GM12878 (cell line): Measurements from ENCODE around the gene BAZ1B. TPM values are rescaled to one million over a fixed set of nuclear protein-coding genes. Genes with fewer than 3 reads are reported as not detected.

Experiments used
- ATAC-seq: fragments of 200-7000 bp; cut with Tn5 transposase; 3 replicates; pipeline ENCODE4 v1.9.1; 2020; ENCODE audit warnings: mild to moderate bottlenecking, moderate library complexity
- BruUV-seq: library from RNA; stranded (reverse); fragments of 400-500 nt; replicated peaks from 2 replicates; lab custom pipeline; 2021; lab: Mats Ljungman, UMichigan
- CTCF ChIA-PET: fragments of 300-600 bp; sonication (Branson Sonifier 250); formaldehyde crosslinking; extraction: SDS; loops from one replicate; lab custom pipeline; 2021; ENCODE audit warnings: inconsistent platforms; lab: Yijun Ruan, JAX
- POLR2A ChIA-PET: fragments of 350-600 bp; formaldehyde crosslinking; extraction: SDS; loops from one replicate; lab custom pipeline; 2021; ENCODE audit warnings: inconsistent platforms; lab: Charles Lee
- RAD21 ChIA-PET: fragments of 300-600 bp; sonication (Branson Sonifier 250); formaldehyde crosslinking; loops from one replicate; lab custom pipeline; 2023; ENCODE audit warnings: antibody characterized with exemption; ENCODE audit not compliant: unreplicated experiment; lab: Charles Lee
- SMC1A ChIA-PET: fragments of 300-600 bp; sonication (Branson Sonifier 250); formaldehyde crosslinking; loops from one replicate; lab custom pipeline; 2023; ENCODE audit not compliant: unreplicated experiment, uncharacterized antibody; lab: Charles Lee
- DNase-seq: peaks from one replicate; pipeline ENCODE4 v3.0.0-alpha.2; 2011; ENCODE audit warnings: low read depth, low spot score
- FAIRE-seq: peaks from 3 replicates; lab custom pipeline; 2011; peaks lifted over from hg19 to GRCh38; lab: Jason Lieb, UNC
- H2AFZ ChIP-seq: 2 replicates; pipeline ENCODE4 v1.6.0; 2011; ENCODE audit warnings: low read depth, low read length, control low read depth; ENCODE audit not compliant: control insufficient read depth
- H3K27ac ChIP-seq: 2 replicates; pipeline ENCODE4 v1.5.1; 2011; ENCODE audit warnings: control low read depth; ENCODE audit not compliant: control insufficient read depth, insufficient read depth
- H3K27me3 ChIP-seq, 2 experiments: replicated peaks in 1 of 2; 2 replicates each; pipeline versions ENCODE4 v1.6.0 to v1.6.1; 2011; ENCODE audit warnings: low read length in 1 of 2; ENCODE audit not compliant: control insufficient read depth in 2 of 2, insufficient read depth in 2 of 2
- H3K36me3 ChIP-seq, 2 experiments: 2 replicates each; pipeline ENCODE4 v1.5.1; 2011; ENCODE audit warnings: low read length in 1 of 2; ENCODE audit not compliant: control insufficient read depth in 2 of 2, insufficient read depth in 2 of 2
- H3K4me1 ChIP-seq: 2 replicates; pipeline ENCODE4 v1.6.1; 2011; ENCODE audit warnings: mild to moderate bottlenecking, low read length, moderate library complexity, mixed read lengths; ENCODE audit not compliant: control insufficient read depth, insufficient read depth
- H3K4me2 ChIP-seq: 2 replicates; pipeline ENCODE4 v1.6.0; 2011; ENCODE audit warnings: control low read depth; ENCODE audit not compliant: control insufficient read depth, insufficient read depth
- H3K4me3 ChIP-seq: fragments of 200-600 bp; sonication (generic); 2 replicates; pipeline ENCODE4 v1.5.1; 2016
- H3K79me2 ChIP-seq: 2 replicates; pipeline ENCODE4 v1.6.0; 2011; ENCODE audit warnings: low read length; ENCODE audit not compliant: control insufficient read depth, insufficient read depth
- H3K9ac ChIP-seq: 2 replicates; pipeline ENCODE4 v1.8.0; 2011; ENCODE audit warnings: low read length, control low read depth, mixed read lengths; ENCODE audit not compliant: control insufficient read depth, insufficient read depth
- H3K9me3 ChIP-seq: replicated peaks from 3 replicates; pipeline ENCODE4 v1.5.1; 2011; ENCODE audit warnings: mild to moderate bottlenecking, low read length; ENCODE audit not compliant: control insufficient read depth, insufficient read depth
- H4K20me1 ChIP-seq: 2 replicates; pipeline ENCODE4 v1.6.0; 2011; ENCODE audit not compliant: control insufficient read depth, insufficient read depth
- CHD2 ChIP-seq: IDR thresholded peaks from 2 replicates; pipeline ENCODE4 v1.6.1; 2011; ENCODE audit warnings: low read depth, low read length, improper control_type of control experiment, borderline replicate concordance
- DPF2 ChIP-seq: fragments of 450-650 bp; IDR thresholded peaks from 2 replicates; pipeline ENCODE4 v1.6.1; 2017; ENCODE audit warnings: mild to moderate bottlenecking
- RFX5 ChIP-seq: IDR thresholded peaks from 2 replicates; pipeline ENCODE4 v1.6.1; 2011; ENCODE audit warnings: low read depth, low read length, improper control_type of control experiment
- SPI1 ChIP-seq: IDR thresholded peaks from 2 replicates; pipeline ENCODE4 v1.6.1; 2011; ENCODE audit warnings: low read depth, mild to moderate bottlenecking, low read length, moderate library complexity, borderline replicate concordance; ENCODE audit not compliant: insufficient read depth
- USF2 ChIP-seq: IDR thresholded peaks from 2 replicates; pipeline ENCODE4 v1.6.1; 2011; ENCODE audit warnings: low read depth, low read length, improper control_type of control experiment, borderline replicate concordance
- YY1 ChIP-seq: IDR thresholded peaks from 2 replicates; pipeline ENCODE4 v1.6.1; 2011; ENCODE audit warnings: low read depth, mild to moderate bottlenecking, low read length
- ZBED1 ChIP-seq: IDR thresholded peaks from 2 replicates; pipeline ENCODE4 v1.6.1; 2016; ENCODE audit warnings: borderline replicate concordance
- WGBS: methylation state at CpG from one replicate; pipeline ENCODE4 v1.1.6; 2016; ENCODE audit warnings: low lambda C conversion rate; ENCODE audit not compliant: insufficient replicate concordance, insufficient coverage; ENCODE audit errors: missing lambda C conversion rate; 5-methylcytosine and 5-hydroxymethylcytosine counted together
- in situ Hi-C: fragments of 300-500 bp; cut with MboI; formaldehyde crosslinking; loops from 9 replicates; pipeline ENCODE4 v1.14.3; 2018; ENCODE audit warnings: mixed read lengths
- intact Hi-C: fragments of 100-400 bp; cut with micrococcal nuclease; formaldehyde crosslinking; loops from one replicate; pipeline ENCODE4 v1.14.2; 2022; ENCODE audit not compliant: unreplicated experiment
- polyA plus RNA-seq, 11 experiments: library from polyadenylated mRNA; depleted of rRNA in 4 of 11; unstranded in 6 of 11; stranded (reverse) in 5 of 11; fragments of >200 nt; fragmentation: Nextera tagmentation in 4 of 11; fragmentation: Illumina TruSeq in 1 of 11; extraction: Ambion mirVana in 4 of 11; extraction: Trizol in 1 of 11; gene quantifications; 1 replicate in 1 of 11; 2 replicates in 10 of 11; pipeline versions ENCODE4 v1.2.1 to v1.2.3, GENCODE V29; 2011 to 2016; ENCODE audit warnings: inconsistent platforms in 2 of 11, missing spikeins in 2 of 11, low read depth in 1 of 11
- total RNA-seq, 4 experiments: library from RNA; depleted of rRNA in 3 of 4; stranded (reverse); fragments of >200 nt in 3 of 4; fragmentation: Illumina TruSeq in 1 of 4; extraction: Trizol in 1 of 4; gene quantifications; 2 replicates each; pipeline versions ENCODE4 v1.2.1 to v1.2.3, GENCODE V29; 2013 to 2021

The BAZ1B gene
- total and polyA plus RNA-seq, 10 of the 15 experiments (the other 5 are each of a cell fraction or from before 2014, with no cell fraction given) = 14.0 to 77.4 (median 36.2) TPM

GRCh38 chr7:73521636-73522104 is 423 bp downstream of the BAZ1B start (continued):
- TF ChIP-seq ZBED1 = no peak
- TF ChIP-seq DPF2 = no peak
- no peak for TF ChIP-seq RFX5
- TF ChIP-seq YY1 = no peak

GRCh38 chr7:73520673-73521635 is 1.1 kb downstream of the BAZ1B start:
- H2AFZ ChIP-seq = no peak overlapping the region
- peaks cover 2 to 11% of the 10 kb centered on the region in 2 experiments; a peak in 3 of 4 replicates for H3K36me3 ChIP-seq
- TF ChIP-seq USF2 (no peak), CHD2 (no peak), SPI1 (peak; percentile 35; the same call in 1 of the 2 replicates)
- FAIRE-seq (peak; percentile 59), DNase-seq (no peak), ATAC-seq (no peak)
- TSS peak; percentile 52 for BruUV-seq
- H3K4me1 ChIP-seq = peaks cover 10% of the 10 kb centered on the region
- SMC1A ChIA-PET = interaction anchor here (0.6 to 1.4 kb wide), 6 partner anchors 11 to 74 kb away, joined by 3 to 5 read pairs (median 3); partner anchors contain the start of genes BCL7B and TBL2
- CTCF ChIA-PET = interaction anchor here (0.6 to 1.9 kb wide), 8 partner anchors 13 to 691 kb away, joined by 3 to 4 read pairs (median 3); no protein-coding TSS in a partner anchor
- RAD21 ChIA-PET = interaction anchor here (0.7 to 3.3 kb wide), 7 partner anchors 9 to 218 kb away, joined by 3 to 21 read pairs (median 4); partner anchors contain the start of genes ABHD11 and BCL7B
- POLR2A ChIA-PET = interaction anchor here (0.6 to 4.2 kb wide), 8 partner anchors 19 to 476 kb away, joined by 3 to 41 read pairs (median 4); partner anchors contain the start of genes BCL7B and TBL2
- H3K27ac ChIP-seq = peak overlapping the region; percentile 91
- H3K79me2 ChIP-seq = peaks cover 61% of the 10 kb centered on the region
- peak overlapping the region; percentile 80 for H3K9ac ChIP-seq
- H3K27me3 ChIP-seq = no peaks in the 10 kb centered on the region
- WGBS = 2% methylated on average over 36 of the region's 36 CpGs
- H3K4me2 ChIP-seq = peak overlapping the region; percentile 76
- in situ Hi-C loops = no loop called here
- peak overlapping the region; percentile 76 for H3K4me3 ChIP-seq
- H3K9me3 ChIP-seq = no peaks in the 10 kb centered on the region; the same call in 2 of the 3 replicates
- intact Hi-C loops = loop anchor here (10.0 kb wide), 2 partner anchors 164 to 214 kb away; partner anchors contain the start of genes ABHD11, BUD23 and DNAJC30
- H4K20me1 ChIP-seq = no peaks in the 10 kb centered on the region
